Measurements from ENCODE around the gene ANKEF1.

DNA sequence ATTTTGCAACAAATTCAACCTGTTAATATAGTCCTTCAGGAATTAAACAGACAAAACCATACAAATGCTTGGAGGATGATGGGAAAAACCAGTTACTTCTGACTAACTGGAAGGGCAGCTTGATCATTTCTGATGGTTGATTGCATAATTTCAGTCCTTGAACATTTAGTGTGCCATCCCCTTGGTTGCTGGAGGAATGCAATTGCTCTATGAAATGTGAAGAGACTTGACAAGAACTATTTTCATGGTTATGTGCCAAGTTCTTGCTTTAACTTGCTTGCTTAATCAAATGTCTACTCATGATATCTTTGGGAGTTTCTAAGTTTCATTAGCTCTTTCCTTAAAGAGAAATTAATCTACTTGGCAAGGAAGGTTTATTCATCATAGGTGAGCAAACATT, 45.2 kb downstream of the ANKEF1 start:
- TF ChIP-seq POLR2A (IDR thresholded peaks at IDR 0.05), result no peak
- TF ChIP-seq, protein P1, sequence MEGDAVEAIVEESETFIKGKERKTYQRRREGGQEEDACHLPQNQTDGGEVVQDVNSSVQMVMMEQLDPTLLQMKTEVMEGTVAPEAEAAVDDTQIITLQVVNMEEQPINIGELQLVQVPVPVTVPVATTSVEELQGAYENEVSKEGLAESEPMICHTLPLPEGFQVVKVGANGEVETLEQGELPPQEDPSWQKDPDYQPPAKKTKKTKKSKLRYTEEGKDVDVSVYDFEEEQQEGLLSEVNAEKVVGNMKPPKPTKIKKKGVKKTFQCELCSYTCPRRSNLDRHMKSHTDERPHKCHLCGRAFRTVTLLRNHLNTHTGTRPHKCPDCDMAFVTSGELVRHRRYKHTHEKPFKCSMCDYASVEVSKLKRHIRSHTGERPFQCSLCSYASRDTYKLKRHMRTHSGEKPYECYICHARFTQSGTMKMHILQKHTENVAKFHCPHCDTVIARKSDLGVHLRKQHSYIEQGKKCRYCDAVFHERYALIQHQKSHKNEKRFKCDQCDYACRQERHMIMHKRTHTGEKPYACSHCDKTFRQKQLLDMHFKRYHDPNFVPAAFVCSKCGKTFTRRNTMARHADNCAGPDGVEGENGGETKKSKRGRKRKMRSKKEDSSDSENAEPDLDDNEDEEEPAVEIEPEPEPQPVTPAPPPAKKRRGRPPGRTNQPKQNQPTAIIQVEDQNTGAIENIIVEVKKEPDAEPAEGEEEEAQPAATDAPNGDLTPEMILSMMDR (IDR thresholded peaks at IDR 0.05), result no peak
